ENCODE measurements around the gene PLEKHG3.
"Not testable (repeated sequence)": the region's sequence is repeated elsewhere in the genome, so short reads cannot be mapped to it uniquely, and the experiment has no call there.

Gene PLEKHG3

GRCh38 chr14:64704143-64704742, at the start of gene PLEKHG3:
Gene PLEKHG3, plus strand, starts transcription at chr14:64704424. Its CDS starts 23,208 bp downstream, at chr14:64727632.
- DNase-seq: peak; percentile 86

DNA sequence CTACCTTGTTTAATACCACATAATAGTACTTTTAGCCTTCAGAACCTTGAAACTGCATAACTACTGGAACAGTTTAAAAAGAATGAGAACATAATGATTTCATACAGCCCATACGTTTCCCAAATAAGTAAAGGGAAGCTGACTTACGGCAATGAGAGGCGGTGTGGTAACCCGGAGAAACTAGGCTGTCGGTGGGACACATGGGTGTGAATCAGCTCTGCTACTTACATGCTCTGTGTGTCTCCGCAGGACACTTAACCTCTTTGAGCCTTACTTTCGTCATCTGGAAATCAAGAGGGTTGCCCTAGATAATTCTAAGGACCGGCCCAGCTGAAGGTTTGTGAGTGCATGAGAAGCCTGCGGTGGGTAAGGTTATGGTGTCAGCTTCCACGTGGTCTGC, 49.3 kb upstream of the PLEKHG3 start:
- no peak for DNase-seq

DNA sequence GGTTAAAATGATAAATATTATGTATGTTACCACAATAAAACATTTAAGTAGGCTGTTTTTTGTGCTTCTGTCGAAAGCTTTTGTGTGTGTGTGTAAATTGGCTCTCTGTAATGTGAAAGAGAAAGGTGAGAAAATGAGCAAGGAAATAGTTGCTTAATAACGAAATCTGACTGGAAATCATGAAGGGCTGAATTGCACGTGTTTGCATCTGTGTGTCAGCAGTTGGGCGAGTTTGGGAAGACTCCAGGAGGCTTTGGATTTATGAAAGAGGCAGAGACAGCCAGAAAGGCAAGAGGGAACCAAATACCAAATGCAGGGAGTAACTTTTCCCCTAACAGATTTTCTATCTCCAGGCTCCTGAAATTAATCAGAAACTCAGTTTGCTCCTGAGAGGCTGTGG, 47.2 kb upstream of the PLEKHG3 start:
- DNase-seq: no peak

GRCh38 chr14:64658201-64658600, 46.0 kb upstream of the PLEKHG3 start:
- DNase-seq: no peak

DNA sequence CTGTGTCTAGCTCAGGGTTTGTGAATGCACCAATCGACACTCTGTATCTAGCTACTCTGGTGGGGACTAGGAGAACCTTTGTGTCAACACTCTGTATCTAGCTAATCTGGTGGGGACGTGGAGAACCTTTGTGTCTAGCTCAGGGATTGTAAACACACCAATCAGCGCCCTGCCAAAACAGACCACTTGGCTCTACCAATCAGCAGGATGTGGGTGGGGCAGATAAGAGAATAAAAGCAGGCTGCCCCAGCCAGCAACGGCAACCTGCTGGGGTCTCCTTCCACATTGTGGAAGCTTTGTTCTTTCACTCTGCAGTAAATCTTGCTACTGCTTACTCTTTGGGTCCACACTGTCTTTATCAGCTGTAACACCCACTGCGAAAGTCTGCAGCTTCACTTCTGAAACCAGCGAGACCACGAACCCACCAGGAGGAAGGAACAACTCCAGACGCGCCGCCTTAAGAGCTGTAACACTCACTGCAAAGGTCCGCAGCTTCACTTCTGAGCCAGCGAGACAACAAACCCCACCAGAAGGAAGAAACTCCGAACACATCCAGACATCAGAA, 45.4 kb upstream of the PLEKHG3 start:
- DNase-seq: not testable (repeated sequence)

DNA sequence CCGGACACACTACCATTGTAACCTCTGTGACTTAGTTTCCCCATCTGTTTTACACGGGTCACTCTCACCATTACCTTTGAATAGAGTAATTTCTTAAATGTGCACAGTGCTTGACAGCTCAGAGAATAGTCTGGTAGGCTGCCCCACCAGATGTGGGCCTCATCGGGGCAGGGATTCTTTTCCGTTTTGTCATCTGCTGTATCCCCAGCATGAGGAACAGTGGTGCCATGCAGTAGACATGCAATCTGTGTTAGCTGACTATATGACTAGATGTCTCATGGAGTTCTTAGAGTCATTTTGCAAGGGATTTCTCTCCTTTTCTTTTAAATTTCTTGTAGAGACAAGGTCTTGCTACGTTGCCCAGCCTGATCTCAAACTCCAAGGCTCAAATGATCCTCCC, 44.9 kb upstream of the PLEKHG3 start:
- peak; percentile 70 for DNase-seq

GRCh38 chr14:64663174-64663573, 41.0 kb upstream of the PLEKHG3 start:
- no peak for DNase-seq

GRCh38 chr14:64671591-64671990, 32.6 kb upstream of the PLEKHG3 start:
- DNase-seq: peak; percentile 69

GRCh38 chr14:64673316-64673715, 30.9 kb upstream of the PLEKHG3 start:
- DNase-seq: no peak

DNA sequence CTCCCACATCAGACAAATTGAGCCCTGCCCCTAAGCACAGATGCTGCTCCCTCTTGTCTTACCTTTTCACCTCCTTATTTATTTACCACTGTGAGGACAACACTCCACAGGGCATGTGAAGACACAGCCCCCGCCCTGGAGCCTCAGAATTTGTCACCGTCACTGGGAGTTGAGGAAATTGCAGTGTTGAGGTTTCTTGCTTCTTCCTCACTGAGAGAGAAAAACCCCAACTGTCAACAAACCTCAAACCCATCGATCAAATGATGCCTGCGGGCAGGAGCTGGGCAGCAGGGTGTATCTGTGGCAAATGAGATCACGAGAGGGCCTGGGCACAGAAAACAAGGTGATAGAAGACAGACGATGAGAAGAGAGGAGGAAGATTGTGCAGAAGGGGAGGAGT, 30.5 kb upstream of the PLEKHG3 start:
- DNase-seq: no peak

- DNase-seq: no peak
These were observed 29.4 kb upstream of the PLEKHG3 start for GRCh38 chr14:64674829-64675228.

- no peak for DNase-seq
These were observed 28.9 kb upstream of the PLEKHG3 start for GRCh38 chr14:64675312-64675711.

GRCh38 chr14:64676410-64677008, 27.7 kb upstream of the PLEKHG3 start:
- DNase-seq: no peak

- DNase-seq: no peak
These were observed 24.1 kb upstream of the PLEKHG3 start for GRCh38 chr14:64680013-64680713.

DNA sequence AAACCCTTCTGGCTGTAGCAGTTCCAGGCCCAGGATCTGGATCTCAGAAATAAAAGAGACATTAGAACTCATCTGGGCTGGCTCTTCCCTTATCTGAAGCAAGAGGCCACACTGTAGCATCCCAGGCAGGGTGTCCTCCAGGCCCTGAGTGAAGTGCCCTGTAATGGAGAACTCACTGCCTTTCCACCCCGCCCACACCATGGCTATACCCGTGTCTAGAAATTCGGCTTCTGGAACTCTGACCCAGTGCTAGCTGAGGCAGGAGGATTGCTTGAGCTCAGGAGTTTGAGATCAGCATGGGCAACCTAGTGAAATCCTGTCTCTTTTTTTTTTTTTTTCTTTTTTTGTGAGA, 23.5 kb upstream of the PLEKHG3 start:
- no peak for DNase-seq

- DNase-seq: peak; percentile 51
These were observed 22.2 kb upstream of the PLEKHG3 start for GRCh38 chr14:64681796-64682710.

DNA sequence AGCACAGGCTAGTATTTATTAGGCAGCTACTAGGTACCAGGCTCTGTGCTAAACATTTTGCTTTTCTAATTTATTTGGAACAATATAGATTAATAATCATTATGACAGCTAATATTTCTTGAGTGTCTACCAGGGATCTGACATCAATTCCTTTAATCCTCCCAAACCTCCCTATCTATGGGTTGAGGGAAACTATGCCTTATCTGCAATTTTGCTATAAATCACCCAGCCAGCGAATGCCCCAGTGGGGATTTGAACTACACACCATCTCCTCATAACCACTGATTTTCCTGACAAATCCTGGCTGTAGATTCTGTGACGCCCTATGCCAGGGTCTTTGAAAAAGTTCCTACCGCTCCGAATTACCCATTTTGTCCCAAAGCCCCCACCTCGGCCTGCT, 21.4 kb upstream of the PLEKHG3 start:
- DNase-seq: no peak

- no peak for DNase-seq
These were observed 21.0 kb upstream of the PLEKHG3 start for GRCh38 chr14:64683264-64683663.

- peak; percentile 36 for DNase-seq
These were observed 20.1 kb upstream of the PLEKHG3 start for GRCh38 chr14:64684091-64684490.

- DNase-seq: no peak
These were observed 18.6 kb upstream of the PLEKHG3 start for GRCh38 chr14:64685371-64686281.

- no peak for DNase-seq
These were observed 18.0 kb upstream of the PLEKHG3 start for GRCh38 chr14:64686282-64686615.

DNA sequence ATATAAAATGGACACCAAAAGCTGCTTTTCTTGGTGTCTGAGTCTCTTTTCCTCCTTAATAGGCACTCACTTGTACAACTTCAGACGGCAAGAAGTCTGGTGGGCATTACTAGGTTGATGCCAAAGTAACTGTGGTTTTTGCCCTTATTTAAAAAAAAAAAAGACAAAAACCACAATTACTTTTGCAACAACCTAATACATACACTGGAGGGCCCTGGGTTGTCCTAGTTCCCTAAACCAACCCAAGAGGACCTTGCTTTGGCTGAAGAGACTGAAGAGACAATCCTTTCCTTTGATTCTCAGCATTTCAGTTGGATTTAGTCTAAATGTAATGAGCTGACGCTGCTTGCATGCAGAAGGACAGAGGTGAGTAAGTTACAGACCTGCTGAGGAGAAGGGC, 16.2 kb upstream of the PLEKHG3 start:
- no peak for DNase-seq

All from EL (cell line).